ENCODE results near the gene RPL31. TPM values are rescaled to one million over a fixed set of nuclear protein-coding genes. Genes with fewer than 3 reads are reported as not detected.

RPL31 gene
- total RNA-seq, 1 donor from 2014 or later: 2,596 TPM

- Histone ChIP-seq H3K27ac (no peak overlapping the region), H3K4me1 (no peaks in the 10 kb centered on the region), H2AFZ (replicated peaks) (no peak overlapping the region), H3K79me2 (ENCODE audit: low read depth) (no peaks in the 10 kb centered on the region), H3K36me3 (no peaks in the 10 kb centered on the region), H3K9me3 (ENCODE audit: low read depth) (no peaks in the 10 kb centered on the region), H3F3A (ENCODE audit: low read depth) (no peaks in the 10 kb centered on the region), H3K4me3 (no peak overlapping the region), H3K4me2 (no peak overlapping the region), H3K27me3 (no peaks in the 10 kb centered on the region), H3K9ac (no peak overlapping the region), H4K20me1 (ENCODE audit: low read depth) (no peaks in the 10 kb centered on the region)
- DNase-seq (ENCODE audit: low spot score): no peak
- Mint-ChIP-seq H3K4me3 (no peak overlapping the region), H3K27ac (no peak overlapping the region), H3K27me3 (ENCODE audit: insufficient read depth, low read depth) (peaks cover 3% of the 10 kb centered on the region), H3K36me3 (no peaks in the 10 kb centered on the region), H3K9me3 (no peaks in the 10 kb centered on the region), H3K4me1 (no peaks in the 10 kb centered on the region)
- no peak for TF ChIP-seq CTCF (IDR thresholded peaks at IDR 0.05)
- no peak for TF ChIP-seq EZH2 (IDR thresholded peaks at IDR 0.05)
- TF ChIP-seq EZH2phosphoT487 (IDR thresholded peaks at IDR 0.05): no peak
These were observed 36.5 kb upstream of the RPL31 start for GRCh38 chr2:100965596-100965995.

- Histone ChIP-seq H3K9ac (no peak overlapping the region), H3K4me2 (no peak overlapping the region), H3K9me3 (ENCODE audit: low read depth) (no peaks in the 10 kb centered on the region), H4K20me1 (ENCODE audit: low read depth) (no peaks in the 10 kb centered on the region), H3K4me3 (no peak overlapping the region), H3K27ac (no peak overlapping the region), H3F3A (ENCODE audit: low read depth) (no peaks in the 10 kb centered on the region), H2AFZ (replicated peaks) (no peak overlapping the region), H3K27me3 (no peaks in the 10 kb centered on the region), H3K79me2 (ENCODE audit: low read depth) (no peaks in the 10 kb centered on the region), H3K4me1 (no peaks in the 10 kb centered on the region), H3K36me3 (no peaks in the 10 kb centered on the region)
- Mint-ChIP-seq H3K27ac (no peak overlapping the region), H3K9me3 (no peaks in the 10 kb centered on the region), H3K36me3 (no peaks in the 10 kb centered on the region), H3K27me3 (ENCODE audit: insufficient read depth, low read depth) (peaks cover 6% of the 10 kb centered on the region), H3K4me3 (no peak overlapping the region), H3K4me1 (no peaks in the 10 kb centered on the region)
- TF ChIP-seq EZH2phosphoT487 (IDR thresholded peaks at IDR 0.05): no peak
- no peak for TF ChIP-seq CTCF (IDR thresholded peaks at IDR 0.05)
- TF ChIP-seq EZH2 (IDR thresholded peaks at IDR 0.05): no peak
- no peak for DNase-seq (ENCODE audit: low spot score)
These were observed 34.4 kb upstream of the RPL31 start for GRCh38 chr2:100967716-100968115.

GRCh38 chr2:100968146-100969145 is 33.6 kb upstream of the RPL31 start:
- Histone ChIP-seq H3K4me3 (no peak overlapping the region), H2AFZ (replicated peaks) (no peak overlapping the region), H3K4me2 (no peak overlapping the region), H4K20me1 (ENCODE audit: low read depth) (no peaks in the 10 kb centered on the region), H3K36me3 (no peaks in the 10 kb centered on the region), H3K27ac (no peak overlapping the region), H3K27me3 (no peaks in the 10 kb centered on the region), H3K9me3 (ENCODE audit: low read depth) (no peaks in the 10 kb centered on the region), H3K4me1 (no peaks in the 10 kb centered on the region), H3K9ac (no peak overlapping the region), H3F3A (ENCODE audit: low read depth) (no peaks in the 10 kb centered on the region), H3K79me2 (ENCODE audit: low read depth) (no peaks in the 10 kb centered on the region)
- Mint-ChIP-seq H3K4me1 (no peaks in the 10 kb centered on the region), H3K36me3 (no peaks in the 10 kb centered on the region), H3K27ac (no peak overlapping the region), H3K27me3 (ENCODE audit: insufficient read depth, low read depth) (peaks cover 6% of the 10 kb centered on the region), H3K4me3 (no peak overlapping the region), H3K9me3 (no peaks in the 10 kb centered on the region)
- no peak for DNase-seq (ENCODE audit: low spot score)
- no peak for TF ChIP-seq EZH2 (IDR thresholded peaks at IDR 0.05)
- no peak for TF ChIP-seq CTCF (IDR thresholded peaks at IDR 0.05)
- TF ChIP-seq EZH2phosphoT487 (IDR thresholded peaks at IDR 0.05): no peak

Measured in neural progenitor cell (in vitro differentiated cells).